DMS79 (cell line): ENCODE results near the gene TRIM66.

Experiments used
- DNase-seq: peaks from one replicate; lab custom pipeline; 2025; lab: John Stamatoyannopoulos, UW

Gene TRIM66

DNA sequence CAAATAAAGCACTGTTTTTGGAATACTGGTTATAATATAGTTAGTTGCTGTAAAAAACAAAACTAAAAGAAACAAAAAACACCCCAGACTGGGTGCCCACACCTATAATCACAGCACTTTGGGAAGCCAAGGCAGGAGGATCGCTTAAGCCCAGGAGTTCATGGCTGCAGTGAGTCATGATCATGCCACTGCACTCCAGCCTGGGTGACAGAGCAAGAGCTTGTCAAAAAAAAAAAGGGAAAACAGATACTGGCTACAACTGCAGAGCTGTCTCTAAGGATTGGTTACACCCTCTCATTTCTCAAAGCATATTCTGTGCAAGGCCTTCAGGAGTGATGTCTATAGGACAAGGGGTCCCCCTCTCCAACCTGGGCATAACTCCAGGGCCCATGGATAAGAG lies 73.8 kb downstream of the TRIM66 start:
- DNase-seq, result no peak

DNA sequence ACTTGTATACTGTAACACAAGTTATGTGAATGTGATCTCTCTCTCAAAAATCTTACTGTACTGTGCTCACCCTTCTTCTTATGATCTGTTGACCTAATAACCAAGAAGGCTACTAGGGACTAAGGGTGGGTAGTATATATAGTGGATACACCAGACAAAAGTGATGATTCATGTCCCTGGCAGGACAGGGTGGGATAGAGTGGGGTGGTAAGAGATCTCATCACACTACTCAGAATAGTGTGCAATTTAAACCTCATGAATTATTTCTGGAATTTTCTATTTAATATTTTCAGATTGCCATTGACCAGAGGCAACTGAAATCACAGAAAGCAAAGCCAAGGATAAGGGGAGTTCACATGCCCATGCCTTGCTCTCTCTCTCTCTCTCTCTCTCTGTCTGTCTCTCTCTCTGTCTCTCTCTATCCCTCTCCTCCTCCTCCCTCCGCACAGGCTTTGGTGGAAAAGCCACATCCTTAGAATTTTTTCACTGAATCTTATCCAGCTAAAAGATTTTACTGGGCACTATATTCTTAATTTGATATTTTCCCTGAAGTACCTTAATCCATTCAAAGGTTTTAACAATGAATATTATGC lies 76.4 kb downstream of the TRIM66 start:
- no peak for DNase-seq

DNA sequence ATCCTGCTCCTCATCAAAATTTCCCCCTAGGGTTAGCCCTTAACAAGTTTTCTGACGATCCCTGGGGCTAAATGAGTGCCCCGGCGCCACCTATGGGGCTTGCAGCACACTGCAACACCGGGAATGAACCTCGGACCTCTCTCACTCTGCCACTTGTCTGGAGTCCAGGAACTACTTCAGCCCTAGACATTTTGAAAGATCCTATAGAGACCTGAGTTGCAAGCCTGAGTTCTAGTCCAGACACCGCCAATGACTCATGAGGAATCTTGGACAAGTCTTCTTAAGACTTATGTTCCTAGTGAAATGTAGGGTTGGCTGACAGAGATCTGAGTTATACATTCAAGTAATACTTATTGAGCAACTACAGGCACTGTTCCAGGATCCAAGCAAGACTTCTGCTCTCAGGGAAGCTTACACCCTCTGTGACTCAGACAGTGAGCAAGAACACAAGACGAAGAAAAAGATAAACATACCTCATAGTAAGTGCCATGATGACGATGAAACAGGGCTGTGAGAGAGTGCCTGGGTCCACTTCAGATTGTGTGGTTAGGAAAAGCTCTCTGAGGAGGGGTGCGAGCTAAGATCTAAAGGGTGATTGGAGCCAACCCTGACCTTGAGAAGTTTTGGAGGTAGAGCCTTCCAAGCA lies 78.3 kb downstream of the TRIM66 start:
- no peak for DNase-seq

- DNase-seq, result no peak
Measured at GRCh38 chr11:8603696-8604077, 78.8 kb downstream of the TRIM66 start.

GRCh38 chr11:8601376-8602133 lies 80.9 kb downstream of the TRIM66 start:
- no peak for DNase-seq

DNA sequence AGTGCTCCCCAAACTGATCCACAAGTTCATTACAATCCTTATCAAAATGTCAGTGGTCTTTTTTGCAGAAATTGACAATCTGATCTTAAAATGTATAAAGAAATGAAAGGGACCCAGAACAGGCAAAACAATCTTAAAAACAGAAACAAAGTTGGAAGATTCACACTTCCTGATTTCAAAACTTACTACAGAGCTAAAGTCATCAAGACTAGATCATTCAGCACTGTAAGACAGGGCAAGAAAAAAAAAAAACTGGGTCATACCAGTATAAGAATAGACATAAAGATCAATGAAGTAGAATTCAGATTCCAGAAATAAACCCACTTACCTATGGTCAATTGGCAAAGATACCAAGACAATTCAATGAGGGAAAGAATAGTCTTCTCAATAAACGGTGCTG lies 84.0 kb downstream of the TRIM66 start:
- no peak for DNase-seq

DNA sequence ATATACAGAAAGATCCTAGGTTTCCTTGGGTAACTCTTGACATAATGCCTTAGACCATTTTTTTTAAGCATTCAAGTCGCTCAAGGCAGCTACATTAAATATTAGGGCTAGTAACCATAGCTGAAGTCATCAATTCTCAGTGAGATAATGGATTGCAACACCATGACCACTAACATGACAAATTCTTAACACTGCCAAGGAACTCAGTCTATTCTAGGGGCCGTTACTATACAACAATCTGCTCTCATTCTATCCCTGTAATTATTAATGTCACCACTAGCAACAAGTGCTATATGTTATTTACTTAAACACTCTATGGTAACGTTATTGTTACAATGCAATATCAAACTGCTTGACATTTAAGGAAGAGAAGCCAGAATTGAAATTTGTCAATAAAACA lies 85.3 kb downstream of the TRIM66 start:
- no peak for DNase-seq

- no peak for DNase-seq
Measured at GRCh38 chr11:8596504-8597046, 85.9 kb downstream of the TRIM66 start.

GRCh38 chr11:8593935-8594909 lies 88.2 kb downstream of the TRIM66 start, which contains the start of gene STK33:
STK33 (minus strand) TSS chr11:8594228; CDS start chr11:8474905, 119,323 bp downstream.
- DNase-seq, result peak; percentile 63

GRCh38 chr11:8593455-8593854 lies 89.0 kb downstream of the TRIM66 start:
- DNase-seq, result no peak

DNA sequence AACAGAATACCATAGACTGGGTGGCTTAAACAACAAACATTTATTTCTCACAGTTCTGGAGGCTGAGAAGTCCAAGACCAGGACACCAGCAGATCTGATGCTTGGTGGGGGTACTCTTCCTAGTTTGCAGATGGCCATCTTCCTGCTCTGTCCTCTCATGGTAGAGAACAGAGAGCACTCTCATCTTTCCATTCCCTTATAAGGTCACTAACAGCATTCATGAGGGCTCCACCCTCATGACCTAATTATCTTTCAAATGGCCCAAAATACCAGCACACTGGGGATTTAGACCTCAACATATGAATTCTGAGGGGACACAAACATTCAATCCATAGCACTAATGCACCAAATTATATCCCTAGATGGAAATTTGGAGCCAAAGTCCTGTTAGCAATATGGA lies 94.5 kb downstream of the TRIM66 start:
- no peak for DNase-seq

DNA sequence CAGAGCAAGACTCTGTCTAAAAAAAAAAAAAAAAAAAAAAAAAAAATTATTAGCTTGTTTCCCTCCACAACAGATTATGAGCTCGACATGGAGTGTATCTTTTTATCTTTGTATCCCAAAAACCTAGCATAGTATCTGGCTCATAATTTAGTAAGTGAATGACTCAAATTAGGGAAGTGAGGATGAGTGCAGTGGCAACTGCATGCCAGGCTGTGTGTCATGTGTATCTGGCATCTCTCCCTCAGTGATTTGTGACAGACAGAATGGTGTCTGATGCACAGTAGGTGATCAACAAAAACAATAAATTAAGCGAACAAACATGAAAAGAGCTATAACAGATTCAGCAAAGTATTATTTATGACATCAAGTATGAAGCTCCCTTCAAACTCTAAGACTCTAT lies 95.7 kb downstream of the TRIM66 start:
- DNase-seq, result no peak

GRCh38 chr11:8586184-8586583 lies 96.3 kb downstream of the TRIM66 start:
- no peak for DNase-seq

DNA sequence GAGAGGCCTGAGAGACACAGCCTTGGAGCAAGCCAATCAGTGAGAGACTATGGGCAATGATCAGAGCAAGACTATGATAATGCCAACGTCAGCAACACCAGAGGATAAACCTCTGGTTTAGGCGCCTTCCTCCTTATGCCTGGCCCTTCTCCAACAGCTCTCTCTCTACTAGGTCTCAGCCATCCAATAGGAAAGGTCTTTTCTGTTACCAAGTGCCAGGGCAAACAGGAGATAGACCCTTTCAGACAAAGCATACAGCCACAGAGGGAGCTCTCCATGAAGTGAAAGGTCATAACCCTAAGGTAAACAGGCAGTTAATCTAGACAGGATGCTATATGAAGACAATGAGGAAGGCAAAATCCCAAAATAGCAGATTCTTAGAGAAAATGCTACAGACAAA lies 98.0 kb downstream of the TRIM66 start:
- DNase-seq, result no peak

- no peak for DNase-seq
Measured at GRCh38 chr11:8584082-8584481, 98.4 kb downstream of the TRIM66 start.

- DNase-seq, result no peak
Measured at GRCh38 chr11:8581300-8581699, 101.2 kb downstream of the TRIM66 start.

GRCh38 chr11:8577791-8578581 lies 104.5 kb downstream of the TRIM66 start:
- DNase-seq, result no peak

- no peak for DNase-seq
Measured at GRCh38 chr11:8574798-8575197, 107.7 kb downstream of the TRIM66 start.

GRCh38 chr11:8573777-8574176 lies 108.7 kb downstream of the TRIM66 start:
- DNase-seq, result no peak

GRCh38 chr11:8567602-8568198 lies 114.8 kb downstream of the TRIM66 start:
- no peak for DNase-seq
